Neuronal stem cell (in vitro differentiated cells): Measurements from ENCODE around the gene BMP6.
"Not testable (repeated sequence)": the region's sequence is repeated elsewhere in the genome, so short reads cannot be mapped to it uniquely, and the experiment has no call there.

Experiments used
- DNase-seq: peaks from one replicate; pipeline ENCODE4 v3.0.0-alpha.2; 2013; ENCODE audit warnings: low spot score
- H2AFZ ChIP-seq: one replicate; pipeline ENCODE4 v1.6.1; 2013; ENCODE audit warnings: mild to moderate bottlenecking, low read length, inconsistent platforms
- H2AK5ac ChIP-seq: 2 replicates; pipeline ENCODE4 v1.6.1; 2013; ENCODE audit warnings: low read depth, mild to moderate bottlenecking, inconsistent platforms, low read length, moderate library complexity, mixed read lengths
- H2BK120ac ChIP-seq: 2 replicates; pipeline ENCODE4 v1.6.1; 2013; ENCODE audit warnings: low read depth, mild to moderate bottlenecking, inconsistent platforms, low read length, moderate library complexity, mixed read lengths
- H2BK12ac ChIP-seq: one replicate; pipeline ENCODE4 v1.6.1; 2013; ENCODE audit warnings: low read length, inconsistent platforms
- H2BK15ac ChIP-seq: 2 replicates; pipeline ENCODE4 v1.6.1; 2013; ENCODE audit warnings: mild to moderate bottlenecking, low read length, inconsistent platforms, mixed read lengths
- H2BK5ac ChIP-seq: one replicate; pipeline ENCODE4 v1.6.1; 2013; ENCODE audit warnings: inconsistent platforms, mild to moderate bottlenecking, low read length, moderate library complexity
- H3K14ac ChIP-seq: one replicate; pipeline ENCODE4 v1.6.1; 2013; ENCODE audit warnings: low read length, inconsistent platforms
- H3K18ac ChIP-seq: 2 replicates; pipeline ENCODE4 v1.6.1; 2013; ENCODE audit warnings: low read length, inconsistent platforms
- H3K23ac ChIP-seq: 2 replicates; pipeline ENCODE4 v1.6.1; 2013; ENCODE audit warnings: low read depth, mild to moderate bottlenecking, mixed read lengths, low read length, inconsistent platforms; ENCODE audit not compliant: poor library complexity
- H3K27ac ChIP-seq: replicated peaks from 3 replicates; pipeline ENCODE4 v1.5.1; 2013; ENCODE audit warnings: low read length, inconsistent platforms
- H3K27me3 ChIP-seq, 3 experiments: 2 replicates each; pipeline ENCODE4 v1.6.1; 2013; ENCODE audit warnings: low read length in 3 of 3, mild to moderate bottlenecking in 2 of 3, inconsistent platforms in 1 of 3, low read depth in 1 of 3, mixed read lengths in 1 of 3, moderate library complexity in 1 of 3; ENCODE audit not compliant: control insufficient read depth in 3 of 3, insufficient read depth in 3 of 3
- H3K36me3 ChIP-seq, 2 donors: replicated peaks in 1 of 2; 2 replicates each; pipeline ENCODE4 v1.6.1; 2013; ENCODE audit warnings: low read length in 2 of 2; ENCODE audit not compliant: control insufficient read depth in 2 of 2, insufficient read depth in 2 of 2
- H3K4ac ChIP-seq: 2 replicates; pipeline ENCODE4 v1.6.1; 2013; ENCODE audit warnings: inconsistent platforms, mild to moderate bottlenecking, low read length, moderate library complexity
- H3K4me1 ChIP-seq, 2 donors: 1 replicate in 1 of 2; 2 replicates in 1 of 2; pipeline ENCODE4 v1.6.1; 2013; ENCODE audit warnings: low read length in 2 of 2, low read depth in 1 of 2; ENCODE audit not compliant: control insufficient read depth in 2 of 2, insufficient read depth in 1 of 2
- H3K4me2 ChIP-seq: one replicate; pipeline ENCODE4 v1.6.1; 2013; ENCODE audit warnings: mild to moderate bottlenecking, low read length, inconsistent platforms; ENCODE audit not compliant: insufficient read depth, poor library complexity, severe bottlenecking
- H3K4me3 ChIP-seq, 2 donors: 2 replicates each; pipeline ENCODE4 v1.5.1; 2013; ENCODE audit warnings: low read length in 2 of 2, mild to moderate bottlenecking in 2 of 2, inconsistent platforms in 1 of 2, moderate library complexity in 1 of 2
- H3K79me1 ChIP-seq: one replicate; pipeline ENCODE4 v1.6.1; 2013; ENCODE audit warnings: low read depth, mild to moderate bottlenecking, inconsistent platforms, low read length, moderate library complexity
- H3K9ac ChIP-seq: one replicate; pipeline ENCODE4 v1.6.1; 2013; ENCODE audit warnings: mild to moderate bottlenecking, low read depth, low read length, inconsistent platforms; ENCODE audit not compliant: poor library complexity
- H3K9me3 ChIP-seq, 2 donors: replicated peaks in 1 of 2; 2 replicates each; pipeline versions ENCODE3 to v1.6.1; 2013; ENCODE audit warnings: low read length in 2 of 2, mild to moderate bottlenecking in 2 of 2, inconsistent platforms in 1 of 2, low read depth in 1 of 2, mixed read lengths in 1 of 2, moderate library complexity in 1 of 2; ENCODE audit not compliant: control insufficient read depth in 2 of 2, insufficient read depth in 1 of 2
- H4K8ac ChIP-seq: one replicate; pipeline ENCODE4 v1.6.1; 2013; ENCODE audit warnings: low read depth, mild to moderate bottlenecking, inconsistent platforms, low read length, moderate library complexity
- H4K91ac ChIP-seq: one replicate; pipeline ENCODE4 v1.6.1; 2013; ENCODE audit warnings: low read length, low read depth, mild to moderate bottlenecking, inconsistent platforms; ENCODE audit not compliant: poor library complexity
- whole genome bisulfite sequencing, 2 donors: extraction: QIAGEN DNeasy Blood & Tissue Kit; methylation state at CpG; one replicate each; pipeline ENCODE4 v1.1.7; 2013; ENCODE audit warnings: missing lambda C conversion rate in 2 of 2, mixed read lengths in 1 of 2; ENCODE audit not compliant: insufficient read length in 2 of 2, insufficient replicate concordance in 1 of 2; ENCODE audit errors: extremely low coverage in 2 of 2; 5-methylcytosine and 5-hydroxymethylcytosine counted together

BMP6 gene

GRCh38 chr6:7813193-7813592, 87.3 kb downstream of the BMP6 start:
- no peak for DNase-seq
- Histone ChIP-seq H4K8ac (no peak overlapping the region), H3K4me3 (no peak overlapping the region), H3K14ac (no peak overlapping the region), H3K27ac (no peak overlapping the region), H3K18ac (no peak overlapping the region), H3K27me3 (no peaks in the 10 kb centered on the region), H3K4me2 (no peak overlapping the region), H2BK120ac (no peak overlapping the region), H4K91ac (no peak overlapping the region), H3K36me3 (no peaks in the 10 kb centered on the region), H3K9ac (no peak overlapping the region), H2BK15ac (no peak overlapping the region), H2BK12ac (no peak overlapping the region), H3K4me1 (no peaks in the 10 kb centered on the region), H3K23ac (no peak overlapping the region), H3K9me3 (no peaks in the 10 kb centered on the region), H2AK5ac (no peak overlapping the region), H3K79me1 (no peaks in the 10 kb centered on the region), H2BK5ac (no peak overlapping the region), H2AFZ (no peak overlapping the region), H3K4ac (no peak overlapping the region)
- WGBS, 2 donors, result no CpG with 5 or more reads among the region's 1 CpG

- H3K36me3 ChIP-seq, result no peaks in the 10 kb centered on the region
- H3K27me3 ChIP-seq, result peaks cover 0 to 5% (median 0%) of the 10 kb centered on the region in 3 experiments
- no peak overlapping the region for H3K27ac ChIP-seq
- no peak overlapping the region for H2BK120ac ChIP-seq
- no CpG with 5 or more reads among the region's 3 CpGs for WGBS, 2 donors
- H3K4me3 ChIP-seq, result no peak overlapping the region
- H3K4me1 ChIP-seq, result no peaks in the 10 kb centered on the region
- H3K9ac ChIP-seq, result no peak overlapping the region
- H3K23ac ChIP-seq, result no peak overlapping the region
- H3K14ac ChIP-seq, result no peak overlapping the region
- H3K18ac ChIP-seq, result no peak overlapping the region
- H4K91ac ChIP-seq, result no peak overlapping the region
- H2BK5ac ChIP-seq, result no peak overlapping the region
- H2BK12ac ChIP-seq, result no peak overlapping the region
- no peaks in the 10 kb centered on the region for H3K9me3 ChIP-seq
- no peak overlapping the region for H2AFZ ChIP-seq
- H4K8ac ChIP-seq, result no peak overlapping the region
- DNase-seq, result no peak
- no peak overlapping the region for H3K4me2 ChIP-seq
- no peak overlapping the region for H2AK5ac ChIP-seq
- no peak overlapping the region for H3K4ac ChIP-seq
- H3K79me1 ChIP-seq, result no peaks in the 10 kb centered on the region
- no peak overlapping the region for H2BK15ac ChIP-seq
Measured at GRCh38 chr6:7813704-7814103, 87.8 kb downstream of the BMP6 start.

- H3K79me1 ChIP-seq, result no peaks in the 10 kb centered on the region
- H3K14ac ChIP-seq, result no peak overlapping the region
- H2BK120ac ChIP-seq, result no peak overlapping the region
- no CpG with 5 or more reads among the region's 5 CpGs for WGBS, 2 donors
- no peak overlapping the region for H3K4ac ChIP-seq
- no peaks in the 10 kb centered on the region for H3K4me1 ChIP-seq
- no peak for DNase-seq
- H4K8ac ChIP-seq, result no peak overlapping the region
- no peak overlapping the region for H3K23ac ChIP-seq
- H2BK15ac ChIP-seq, result no peak overlapping the region
- no peaks in the 10 kb centered on the region for H3K9me3 ChIP-seq
- H3K18ac ChIP-seq, result no peak overlapping the region
- no peak overlapping the region for H2BK5ac ChIP-seq
- no peak overlapping the region for H2AK5ac ChIP-seq
- H3K27ac ChIP-seq, result no peak overlapping the region
- H2BK12ac ChIP-seq, result no peak overlapping the region
- H2AFZ ChIP-seq, result no peak overlapping the region
- H3K9ac ChIP-seq, result no peak overlapping the region
- no peak overlapping the region for H4K91ac ChIP-seq
- H3K4me2 ChIP-seq, result no peak overlapping the region
- peaks cover 0 to 15% (median 0%) of the 10 kb centered on the region in 3 experiments for H3K27me3 ChIP-seq
- no peak overlapping the region for H3K4me3 ChIP-seq
- H3K36me3 ChIP-seq, result no peaks in the 10 kb centered on the region
Measured at GRCh38 chr6:7815716-7816115, 89.8 kb downstream of the BMP6 start.

GRCh38 chr6:7817184-7817583, 91.3 kb downstream of the BMP6 start:
- H2AK5ac ChIP-seq, H4K8ac ChIP-seq, H2BK5ac ChIP-seq, H3K14ac ChIP-seq, H3K4me2 ChIP-seq, H3K27ac ChIP-seq, H3K4me3 ChIP-seq, DNase-seq, H3K36me3 ChIP-seq, H2BK120ac ChIP-seq, H2AFZ ChIP-seq, H3K4ac ChIP-seq, H3K23ac ChIP-seq, H3K4me1 ChIP-seq, H3K9me3 ChIP-seq, H4K91ac ChIP-seq, H3K79me1 ChIP-seq, H3K9ac ChIP-seq, H2BK12ac ChIP-seq, H3K18ac ChIP-seq, H2BK15ac ChIP-seq: not testable (repeated sequence)
- WGBS, 2 donors, result no CpG with 5 or more reads among the region's 5 CpGs
- peaks cover 0 to 18% (median 0%) of the 10 kb centered on the region in 3 experiments for H3K27me3 ChIP-seq
